ENCODE measurements around the gene PLXND1. TPM values are rescaled to one million over a fixed set of nuclear protein-coding genes. Genes with fewer than 3 reads are reported as not detected.

Gene PLXND1
- total RNA-seq, 1 donor from 2014 or later = 9.0 TPM

DNA sequence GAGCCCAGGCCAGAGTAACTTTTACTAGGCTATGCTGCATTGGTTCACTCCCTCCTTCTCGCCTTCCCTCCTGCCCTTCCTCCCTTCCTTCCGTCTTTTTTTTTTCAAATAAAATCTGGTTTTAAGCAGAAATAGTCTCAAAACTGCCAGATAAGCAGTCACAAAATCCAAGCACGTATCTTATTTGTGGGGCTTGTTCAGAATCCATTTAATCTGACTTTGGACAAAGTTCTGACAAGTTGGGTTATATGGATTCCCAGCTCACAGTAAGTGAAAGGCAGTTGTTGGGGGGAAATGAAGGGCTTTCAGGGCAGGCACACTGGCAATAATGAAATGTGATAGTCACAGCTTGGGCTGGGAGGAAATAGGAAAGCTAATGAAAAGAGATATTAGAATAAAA, 32.0 kb upstream of the PLXND1 start:
- Histone ChIP-seq H3K4me1 (peaks cover 3% of the 10 kb centered on the region), H3K27me3 (no peaks in the 10 kb centered on the region), H2AFZ (replicated peaks) (no peak overlapping the region), H3K36me3 (no peaks in the 10 kb centered on the region), H3K4me3 (no peak overlapping the region), H3K79me2 (ENCODE audit: low read depth) (no peaks in the 10 kb centered on the region), H3K27ac (no peak overlapping the region), H3K9me3 (ENCODE audit: low read depth) (no peaks in the 10 kb centered on the region), H3K9ac (no peak overlapping the region), H4K20me1 (ENCODE audit: low read depth) (no peaks in the 10 kb centered on the region), H3F3A (ENCODE audit: low read depth) (peaks cover 12% of the 10 kb centered on the region), H3K4me2 (no peak overlapping the region)
- no peak overlapping the region for H3K4me3 Mint-ChIP-seq
- H3K27me3 Mint-ChIP-seq (ENCODE audit: insufficient read depth, low read depth) = peaks cover 2% of the 10 kb centered on the region
- H3K36me3 Mint-ChIP-seq = peaks cover 1% of the 10 kb centered on the region
- no peak for DNase-seq (ENCODE audit: low spot score)
- peaks cover 10% of the 10 kb centered on the region for H3K4me1 Mint-ChIP-seq
- peaks cover 14% of the 10 kb centered on the region for H3K9me3 Mint-ChIP-seq
- TF ChIP-seq EZH2 (IDR thresholded peaks at IDR 0.05) (no peak), CTCF (IDR thresholded peaks at IDR 0.05) (no peak), EZH2phosphoT487 (IDR thresholded peaks at IDR 0.05) (no peak)
- H3K27ac Mint-ChIP-seq = no peak overlapping the region

DNA sequence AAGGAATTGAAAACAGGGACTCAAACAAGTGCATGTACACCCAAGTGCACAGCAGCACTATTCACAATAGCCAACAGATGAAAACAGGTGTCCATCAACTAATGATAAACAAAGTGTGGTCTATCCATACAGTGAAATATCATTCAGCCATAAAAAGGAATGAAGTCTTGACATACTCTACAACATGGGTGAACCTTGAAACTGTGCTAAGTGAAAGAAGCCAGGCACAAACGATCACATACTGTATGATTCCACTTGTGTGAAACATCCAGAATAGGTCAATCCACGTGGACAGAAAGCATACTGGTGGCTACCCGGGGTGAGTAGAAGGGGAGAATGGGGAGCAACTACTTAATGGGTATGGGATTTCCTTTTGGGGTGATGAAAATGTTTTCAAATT, 29.6 kb upstream of the PLXND1 start:
- no peak overlapping the region for H3K4me3 ChIP-seq
- H3K36me3 ChIP-seq = no peaks in the 10 kb centered on the region
- no peak overlapping the region for H3K27ac ChIP-seq
- H3K27me3 ChIP-seq = no peaks in the 10 kb centered on the region
- Mint-ChIP-seq H3K4me3 (no peak overlapping the region), H3K9me3 (peaks cover 14% of the 10 kb centered on the region), H3K4me1 (peaks cover 5% of the 10 kb centered on the region), H3K36me3 (peaks cover 1% of the 10 kb centered on the region), H3K27me3 (ENCODE audit: insufficient read depth, low read depth) (peaks cover 2% of the 10 kb centered on the region), H3K27ac (no peak overlapping the region)
- no peaks in the 10 kb centered on the region for H3K79me2 ChIP-seq (ENCODE audit: low read depth)
- peaks cover 11% of the 10 kb centered on the region for H3F3A ChIP-seq (ENCODE audit: low read depth)
- DNase-seq (ENCODE audit: low spot score) = no peak
- peaks cover 3% of the 10 kb centered on the region for H3K4me1 ChIP-seq
- H3K9me3 ChIP-seq (ENCODE audit: low read depth) = no peaks in the 10 kb centered on the region
- H2AFZ ChIP-seq (replicated peaks) = no peak overlapping the region
- H4K20me1 ChIP-seq (ENCODE audit: low read depth) = no peaks in the 10 kb centered on the region
- TF ChIP-seq EZH2phosphoT487 (IDR thresholded peaks at IDR 0.05) (no peak), CTCF (IDR thresholded peaks at IDR 0.05) (no peak), EZH2 (IDR thresholded peaks at IDR 0.05) (no peak)
- no peak overlapping the region for H3K4me2 ChIP-seq
- H3K9ac ChIP-seq = no peak overlapping the region

DNA sequence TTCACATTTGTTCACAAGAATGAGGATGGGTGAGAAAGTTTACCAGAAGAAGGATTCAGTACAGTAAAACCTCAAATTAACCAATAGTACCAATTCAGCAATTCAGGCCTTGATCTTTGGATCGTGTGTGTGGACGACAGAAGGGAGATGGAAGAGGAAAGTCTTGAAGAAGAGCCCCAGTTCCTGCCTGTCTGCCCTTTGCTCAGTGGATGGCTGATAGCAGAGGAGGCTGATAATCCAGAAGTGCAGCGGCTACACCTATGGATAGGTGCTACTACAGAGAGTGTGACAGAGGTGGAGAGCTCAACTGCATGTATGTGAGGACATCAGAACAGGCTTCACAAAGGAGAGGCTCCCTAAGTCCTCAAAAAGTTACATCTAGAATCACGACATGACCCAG, 29.2 kb upstream of the PLXND1 start:
- Mint-ChIP-seq H3K4me3 (no peak overlapping the region), H3K9me3 (peaks cover 14% of the 10 kb centered on the region), H3K27ac (no peak overlapping the region), H3K4me1 (peaks cover 3% of the 10 kb centered on the region), H3K27me3 (ENCODE audit: insufficient read depth, low read depth) (peaks cover 2% of the 10 kb centered on the region), H3K36me3 (peaks cover 1% of the 10 kb centered on the region)
- Histone ChIP-seq H3K27me3 (no peaks in the 10 kb centered on the region), H3K9me3 (ENCODE audit: low read depth) (no peaks in the 10 kb centered on the region), H3K79me2 (ENCODE audit: low read depth) (no peaks in the 10 kb centered on the region), H3K9ac (no peak overlapping the region), H3K4me3 (no peak overlapping the region), H2AFZ (replicated peaks) (no peak overlapping the region), H3K4me1 (no peaks in the 10 kb centered on the region), H3F3A (ENCODE audit: low read depth) (peaks cover 7% of the 10 kb centered on the region), H4K20me1 (ENCODE audit: low read depth) (no peaks in the 10 kb centered on the region), H3K27ac (no peak overlapping the region), H3K4me2 (no peak overlapping the region), H3K36me3 (no peaks in the 10 kb centered on the region)
- TF ChIP-seq CTCF (IDR thresholded peaks at IDR 0.05) (no peak), EZH2 (IDR thresholded peaks at IDR 0.05) (no peak), EZH2phosphoT487 (IDR thresholded peaks at IDR 0.05) (no peak)
- DNase-seq (ENCODE audit: low spot score) = no peak

All from neural progenitor cell (in vitro differentiated cells).